ENCODE measurements around the gene CACTIN.

Gene CACTIN

GRCh38 chr19:3608079-3608641, 18.4 kb downstream of the CACTIN start:
- no peak for DNase-seq

GRCh38 chr19:3607303-3608078, 19.1 kb downstream of the CACTIN start:
- no peak for DNase-seq

GRCh38 chr19:3606690-3607289, 19.8 kb downstream of the CACTIN start, which contains the start of gene TBXA2R:
Gene TBXA2R (minus strand): TSS chr19:3606875. CDS start chr19:3600634, 6,241 bp downstream.
- no peak for DNase-seq

GRCh38 chr19:3606174-3606689, 20.4 kb downstream of the CACTIN start:
- no peak for DNase-seq

- DNase-seq = no peak
These were observed 20.8 kb downstream of the CACTIN start for GRCh38 chr19:3605770-3606169.

DNA sequence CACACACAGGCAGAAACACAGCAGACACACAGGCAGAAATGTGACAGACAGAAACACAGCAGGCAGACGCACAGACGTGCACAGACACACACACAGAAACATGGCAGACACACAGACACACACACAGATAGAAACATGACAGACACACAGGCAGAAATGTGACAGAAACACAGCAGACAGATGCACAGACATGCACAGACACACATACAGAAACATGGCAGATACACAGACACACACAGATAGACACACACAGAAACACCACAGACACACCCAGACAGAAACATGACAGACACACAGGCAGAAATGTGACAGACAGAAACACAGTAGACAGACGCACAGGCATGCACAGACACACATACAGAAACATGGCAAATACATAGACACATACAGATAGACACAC, 21.2 kb downstream of the CACTIN start:
- no peak for DNase-seq

- no peak for DNase-seq
These were observed 21.6 kb downstream of the CACTIN start for GRCh38 chr19:3604987-3605343.

- DNase-seq = no peak
These were observed 22.2 kb downstream of the CACTIN start for GRCh38 chr19:3604227-3604986.

- no peak for DNase-seq
These were observed 23.3 kb downstream of the CACTIN start for GRCh38 chr19:3603121-3603811.

DNA sequence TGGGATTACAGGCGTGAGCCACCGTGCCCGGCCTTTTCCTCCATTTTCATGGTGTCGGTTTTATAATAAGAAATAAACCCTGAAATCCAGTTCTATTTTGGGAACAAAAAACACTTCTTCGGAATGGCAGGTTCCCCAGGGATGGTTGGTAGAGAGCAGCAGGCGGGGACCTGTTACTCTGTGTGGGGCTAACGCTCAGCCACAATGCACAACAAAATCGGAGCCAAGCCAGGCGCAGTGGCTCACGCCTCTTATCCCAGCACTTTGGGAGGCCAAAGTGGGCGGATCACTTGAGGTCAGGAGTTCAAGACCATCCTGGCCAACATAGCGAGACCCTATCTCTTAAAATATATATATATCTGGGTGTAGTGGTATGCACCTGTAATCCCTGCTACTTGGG, 25.6 kb downstream of the CACTIN start:
- no peak for DNase-seq

GRCh38 chr19:3599776-3600187, 26.8 kb downstream of the CACTIN start:
- DNase-seq = no peak

GRCh38 chr19:3595521-3596061, 31.0 kb downstream of the CACTIN start:
- no peak for DNase-seq

DNA sequence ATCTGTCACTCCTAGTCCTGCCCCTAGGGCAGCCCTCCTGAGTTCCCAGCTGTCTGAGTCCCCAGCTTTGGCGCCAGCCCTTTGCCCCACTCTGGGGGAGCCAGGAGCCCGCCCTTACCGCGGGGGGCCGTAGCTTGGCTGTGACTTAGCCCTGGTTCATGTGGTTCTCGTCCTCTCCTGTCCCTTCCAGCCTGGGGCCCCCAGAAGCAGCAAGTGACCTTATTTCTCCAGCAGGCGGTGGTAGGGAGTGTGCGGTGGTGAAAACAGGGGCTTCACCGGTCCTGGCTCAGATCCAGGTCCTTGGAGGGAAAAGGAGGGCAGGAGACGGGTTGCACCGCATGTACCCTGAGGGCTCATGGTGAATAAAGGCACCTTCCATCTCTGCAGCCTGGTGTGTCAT, 33.4 kb downstream of the CACTIN start:
- no peak for DNase-seq

DNA sequence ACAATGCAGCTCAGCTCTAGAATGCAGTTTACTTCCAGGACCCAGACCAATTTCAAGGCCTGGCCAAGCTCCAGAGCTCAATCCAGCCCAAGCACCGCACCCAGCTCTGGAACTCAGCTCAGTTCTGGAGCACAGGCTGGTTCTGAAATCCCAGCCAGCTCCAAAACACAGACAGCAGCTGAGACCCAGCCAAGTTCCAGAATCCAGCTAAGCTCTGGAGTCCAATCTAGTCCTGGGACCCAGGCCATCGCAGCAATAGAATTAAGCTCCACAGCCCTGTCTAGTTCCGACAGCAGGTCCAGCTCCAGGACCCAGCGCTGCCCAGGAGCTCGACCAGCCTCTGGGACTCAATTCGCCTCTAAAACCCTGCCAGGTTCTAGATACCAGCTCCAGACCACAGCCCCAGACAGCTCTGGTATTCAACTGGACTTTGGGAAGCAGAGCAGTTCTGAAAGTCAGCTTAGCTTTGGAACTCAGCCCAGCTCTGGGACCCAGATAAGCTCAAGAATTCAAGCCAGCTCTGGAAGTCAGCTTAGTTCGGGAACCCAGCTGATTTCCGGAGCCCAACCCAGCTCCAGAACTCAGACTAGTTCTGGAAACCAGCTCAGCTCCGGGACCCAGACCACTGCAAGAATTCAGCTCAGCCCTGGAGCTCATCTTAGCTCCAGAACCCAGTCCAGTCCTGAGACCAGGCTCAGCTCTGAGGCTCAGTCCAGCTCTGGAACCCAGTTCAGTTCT, 34.5 kb downstream of the CACTIN start:
- no peak for DNase-seq

- no peak for DNase-seq
These were observed 35.5 kb downstream of the CACTIN start for GRCh38 chr19:3590991-3591659.

DNA sequence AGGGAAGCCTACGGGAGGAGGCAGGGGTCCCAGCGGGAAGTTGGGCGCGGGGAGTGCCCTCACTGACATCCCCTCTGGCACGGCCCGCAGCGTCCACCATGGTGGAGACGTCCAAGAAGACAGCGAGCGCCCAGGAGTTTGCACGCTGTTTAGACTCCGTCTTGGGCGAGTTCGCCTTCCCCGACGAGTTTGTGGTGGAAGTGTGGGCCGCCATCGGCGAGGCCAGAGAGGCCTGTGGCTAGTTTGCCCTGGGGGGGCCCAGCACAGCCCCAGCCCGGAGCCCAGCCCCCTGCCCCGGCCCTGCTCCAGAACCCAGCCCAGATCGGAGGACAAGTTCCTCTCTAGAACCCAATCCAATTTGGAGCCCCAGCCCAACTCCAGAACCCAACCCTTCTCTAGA, 36.6 kb downstream of the CACTIN start:
- DNase-seq = no peak

GRCh38 chr19:3589439-3589838, 37.2 kb downstream of the CACTIN start:
- no peak for DNase-seq

GRCh38 chr19:3586707-3587346, 39.8 kb downstream of the CACTIN start:
- DNase-seq = no peak

DNA sequence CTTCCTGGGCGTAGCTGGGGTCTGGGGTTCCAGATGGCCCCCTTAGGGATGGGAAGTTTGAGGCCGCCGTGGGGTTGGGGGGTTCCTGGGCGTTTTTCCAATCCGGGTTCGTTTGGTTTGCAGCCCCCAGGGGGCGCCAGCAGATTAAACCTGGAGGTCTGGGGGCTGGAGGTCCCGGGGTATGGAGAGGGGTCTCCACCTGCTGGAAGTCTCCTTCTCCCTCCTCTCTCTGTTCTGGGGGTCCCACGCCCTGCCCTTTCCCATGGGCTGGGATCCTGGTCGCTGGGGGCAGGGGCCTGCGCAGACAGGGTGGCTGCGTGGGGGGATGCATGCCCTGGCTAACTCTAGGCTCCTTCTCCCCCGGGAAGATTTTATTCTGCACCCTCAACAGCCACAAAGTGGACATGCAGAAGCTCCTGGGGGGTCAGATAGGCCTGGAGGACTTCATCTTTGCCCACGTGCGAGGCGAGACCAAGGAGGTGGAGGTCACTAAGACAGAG, 40.4 kb downstream of the CACTIN start:
- no peak for DNase-seq
